CD4-positive, alpha-beta T cell treated with Interleukin-15 for 4 hours (primary cell): ENCODE measurements around the gene ABCB1.
"Not testable (repeated sequence)": the region's sequence is repeated elsewhere in the genome, so short reads cannot be mapped to it uniquely, and the experiment has no call there.

Source experiments
- DNase-seq: peaks from one replicate; pipeline ENCODE4 v3.0.0-alpha.2; 2020; ENCODE audit warnings: low spot score

The ABCB1 gene

GRCh38 chr7:87575521-87575920 is 25.2 kb downstream of the ABCB1 start:
- no peak for DNase-seq

GRCh38 chr7:87574630-87575029 is 26.1 kb downstream of the ABCB1 start:
- DNase-seq = no peak

- not testable (repeated sequence) for DNase-seq
Observed at GRCh38 chr7:87572513-87572912, 28.2 kb downstream of the ABCB1 start.

GRCh38 chr7:87570178-87570577 is 30.5 kb downstream of the ABCB1 start:
- no peak for DNase-seq

- no peak for DNase-seq
Observed at GRCh38 chr7:87567052-87567451, 33.6 kb downstream of the ABCB1 start.

GRCh38 chr7:87566311-87566900 is 34.3 kb downstream of the ABCB1 start:
- no peak for DNase-seq

- no peak for DNase-seq
Observed at GRCh38 chr7:87565877-87566276, 34.8 kb downstream of the ABCB1 start.

- DNase-seq = peak; percentile 8
Observed at GRCh38 chr7:87564296-87564963, 36.3 kb downstream of the ABCB1 start.

- DNase-seq = no peak
Observed at GRCh38 chr7:87561702-87562101, 39.0 kb downstream of the ABCB1 start.

GRCh38 chr7:87561102-87561501 is 39.6 kb downstream of the ABCB1 start:
- DNase-seq = no peak

- DNase-seq = no peak
Observed at GRCh38 chr7:87552351-87552900, 48.3 kb downstream of the ABCB1 start.

GRCh38 chr7:87548123-87548919 is 52.4 kb downstream of the ABCB1 start:
- no peak for DNase-seq

GRCh38 chr7:87545760-87546159 is 54.9 kb downstream of the ABCB1 start:
- no peak for DNase-seq

- no peak for DNase-seq
Observed at GRCh38 chr7:87543623-87544022, 57.1 kb downstream of the ABCB1 start.

- DNase-seq = no peak
Observed at GRCh38 chr7:87541648-87542047, 59.0 kb downstream of the ABCB1 start.

GRCh38 chr7:87538052-87538451 is 62.6 kb downstream of the ABCB1 start:
- DNase-seq = no peak

- DNase-seq = no peak
Observed at GRCh38 chr7:87534072-87534471, 66.6 kb downstream of the ABCB1 start.

- DNase-seq = no peak
Observed at GRCh38 chr7:87530126-87530525, 70.6 kb downstream of the ABCB1 start.

GRCh38 chr7:87528730-87529129 is 72.0 kb downstream of the ABCB1 start:
- DNase-seq = no peak

- no peak for DNase-seq
Observed at GRCh38 chr7:87518735-87519134, 81.9 kb downstream of the ABCB1 start.

- DNase-seq = no peak
Observed at GRCh38 chr7:87517891-87518290, 82.8 kb downstream of the ABCB1 start.

GRCh38 chr7:87517136-87517815 is 83.4 kb downstream of the ABCB1 start:
- no peak for DNase-seq
